ENCODE measurements around the gene PRDM15.

The PRDM15 gene

GRCh38 chr21:41901782-41902181 lies 22.6 kb upstream of the PRDM15 start:
- in situ Hi-C loops (cut with MboI; ENCODE audit: low pct_unique_long_range_greater_than_20kb, low sequenced_read_pairs, unreplicated experiment), result no loop called here
- DNase-seq (ENCODE audit: low spot score), result no peak
- TF ChIP-seq CTCF (IDR thresholded peaks at IDR 0.05; ENCODE audit: extremely low read depth, insufficient read depth, missing control alignments), result no peak

GRCh38 chr21:41901099-41901498 lies 22.0 kb upstream of the PRDM15 start:
- in situ Hi-C loops (cut with MboI; ENCODE audit: low pct_unique_long_range_greater_than_20kb, low sequenced_read_pairs, unreplicated experiment), result no loop called here
- peak; percentile 61 for DNase-seq (ENCODE audit: low spot score)
- no peak for TF ChIP-seq CTCF (IDR thresholded peaks at IDR 0.05; ENCODE audit: extremely low read depth, insufficient read depth, missing control alignments)

- in situ Hi-C loops (cut with MboI; ENCODE audit: low pct_unique_long_range_greater_than_20kb, low sequenced_read_pairs, unreplicated experiment), result no loop called here
- DNase-seq (ENCODE audit: low spot score), result no peak
These were observed 21.3 kb upstream of the PRDM15 start for GRCh38 chr21:41900401-41900800.

GRCh38 chr21:41899426-41900202 lies 20.5 kb upstream of the PRDM15 start:
- in situ Hi-C loops (cut with MboI; ENCODE audit: low pct_unique_long_range_greater_than_20kb, low sequenced_read_pairs, unreplicated experiment), result no loop called here
- no peak for TF ChIP-seq CTCF (IDR thresholded peaks at IDR 0.05; ENCODE audit: extremely low read depth, insufficient read depth, missing control alignments)

More at GRCh38 chr21:41900401-41900800, 21.3 kb upstream of the PRDM15 start:
- no peak for TF ChIP-seq CTCF (IDR thresholded peaks at IDR 0.05; ENCODE audit: extremely low read depth, insufficient read depth, missing control alignments)

GRCh38 chr21:41898998-41899397 lies 19.9 kb upstream of the PRDM15 start:
- in situ Hi-C loops (cut with MboI; ENCODE audit: low pct_unique_long_range_greater_than_20kb, low sequenced_read_pairs, unreplicated experiment), result no loop called here
- TF ChIP-seq CTCF (IDR thresholded peaks at IDR 0.05; ENCODE audit: extremely low read depth, insufficient read depth, missing control alignments), result no peak
- no peak for DNase-seq (ENCODE audit: low spot score)

More at GRCh38 chr21:41899426-41900202, 20.5 kb upstream of the PRDM15 start:
- DNase-seq (ENCODE audit: low spot score), result peak; percentile 61

- no peak for DNase-seq (ENCODE audit: low spot score)
- in situ Hi-C loops (cut with MboI; ENCODE audit: low pct_unique_long_range_greater_than_20kb, low sequenced_read_pairs, unreplicated experiment), result no loop called here
- no peak for TF ChIP-seq CTCF (IDR thresholded peaks at IDR 0.05; ENCODE audit: extremely low read depth, insufficient read depth, missing control alignments)
These were observed 18.6 kb upstream of the PRDM15 start for GRCh38 chr21:41897700-41898099.

Data from GM13977 (cell line).